ENCODE measurements around the gene KCTD17. TPM values are rescaled to one million over a fixed set of nuclear protein-coding genes. Genes with fewer than 3 reads are reported as not detected.
A peak's percentile ranks its signal among the peaks of the same experiment; 100 is the strongest.

KCTD17 gene
- polyA plus RNA-seq, 2 of the 4 experiments (the other 2 are of a cell fraction) = 18.7 to 37.1 TPM

- peak in 1 of 2 experiments; percentile 55 for DNase-seq (ENCODE audit: low read depth in 1 of 2, low spot score in 1 of 2)
- Histone ChIP-seq H3K4me1 (peaks cover 61% of the 10 kb centered on the region), H3K4me3 (no peak overlapping the region), H3K27ac (peak overlapping the region; percentile 35 to 99; a peak in 4 of 6 replicates), H3K4me2 (peak overlapping the region; percentile 71), H3K9me3 (no peaks in the 10 kb centered on the region)
- ATAC-seq = peak in 1 of 2 experiments; percentile 49; a peak in 3 of 6 replicates
- ChIA-PET CTCF (interaction anchor here (0.6 to 9.0 kb wide), 15 partner anchors 9 to 156 kb away, joined by 3 to 79 read pairs (median 4); partner anchors contain the start of gene KCTD17), POLR2A (no interaction called here)
- no peak for FAIRE-seq
- TF ChIP-seq RAD21 (conservative IDR thresholded peaks at IDR 0.05 in 1 of 2, IDR thresholded peaks at IDR 0.05 in 1 of 2) (peak in 1 of 2 experiments; percentile 11; a peak in 1 of 5 replicates), CTCF (IDR thresholded peaks at IDR 0.05) (peak; percentile 70), KDM5A (IDR thresholded peaks at IDR 0.05) (no peak), MAZ (IDR thresholded peaks at IDR 0.05; ENCODE audit: borderline replicate concordance, low read depth, low read length) (no peak)
- WGBS (ENCODE audit: missing lambda C conversion rate) = 86% methylated on average over 7 of the region's 13 CpGs
Observed at GRCh38 chr22:37021710-37022482, 29.6 kb upstream of the KCTD17 start.

- FAIRE-seq (no peak), DNase-seq (ENCODE audit: low read depth in 1 of 2, low spot score in 1 of 2) (no peak), ATAC-seq (no peak)
- Histone ChIP-seq H3K4me1 (peaks cover 53% of the 10 kb centered on the region), H3K27ac (peak overlapping the region; percentile 35 to 99; a peak in 4 of 6 replicates), H3K9me3 (no peaks in the 10 kb centered on the region), H3K4me3 (no peak overlapping the region), H3K4me2 (peak overlapping the region; percentile 71)
- 83% methylated on average over 11 of the region's 16 CpGs for WGBS (ENCODE audit: missing lambda C conversion rate)
- ChIA-PET POLR2A (no interaction called here), CTCF (interaction anchor here (0.6 to 13.1 kb wide), 16 partner anchors 8 to 157 kb away, joined by 3 to 142 read pairs (median 4); partner anchors contain the start of gene KCTD17)
- TF ChIP-seq CTCF (IDR thresholded peaks at IDR 0.05) = no peak
- TF ChIP-seq USF2 (IDR thresholded peaks at IDR 0.05) = no peak
- TF ChIP-seq ELK1 (IDR thresholded peaks at IDR 0.05; ENCODE audit: low read depth, low read length) = no peak
- TF ChIP-seq RAD21 (conservative IDR thresholded peaks at IDR 0.05 in 1 of 2, IDR thresholded peaks at IDR 0.05 in 1 of 2) = no peak
- TF ChIP-seq MAZ (IDR thresholded peaks at IDR 0.05; ENCODE audit: borderline replicate concordance, low read depth, low read length) = no peak
- TF ChIP-seq SMC3 (IDR thresholded peaks at IDR 0.05) = no peak
- TF ChIP-seq HES2 (IDR thresholded peaks at IDR 0.05) = no peak
- TF ChIP-seq MYC (IDR thresholded peaks at IDR 0.05; ENCODE audit: borderline replicate concordance, low read length) = no peak
- no peak for TF ChIP-seq PBX3 (IDR thresholded peaks at IDR 0.05)
- TF ChIP-seq RNF2 (IDR thresholded peaks at IDR 0.05; ENCODE audit: borderline replicate concordance, low read depth) = no peak
- TF ChIP-seq NPAS2 (CRISPR knock-in tag; IDR thresholded peaks at IDR 0.05; ENCODE audit: borderline replicate concordance) = no peak
- TF ChIP-seq HEYL (CRISPR knock-in tag; IDR thresholded peaks at IDR 0.05) = no peak
- TF ChIP-seq HDAC2 (IDR thresholded peaks at IDR 0.05) = no peak
- TF ChIP-seq TP53 (CRISPR knock-in tag; IDR thresholded peaks at IDR 0.05) = no peak
- TF ChIP-seq ZC3H11A (IDR thresholded peaks at IDR 0.05) = no peak
Observed at GRCh38 chr22:37022483-37023337, 28.8 kb upstream of the KCTD17 start.

Measured in A549 (cell line).